ENCODE measurements around the gene C1QTNF6.

DNA sequence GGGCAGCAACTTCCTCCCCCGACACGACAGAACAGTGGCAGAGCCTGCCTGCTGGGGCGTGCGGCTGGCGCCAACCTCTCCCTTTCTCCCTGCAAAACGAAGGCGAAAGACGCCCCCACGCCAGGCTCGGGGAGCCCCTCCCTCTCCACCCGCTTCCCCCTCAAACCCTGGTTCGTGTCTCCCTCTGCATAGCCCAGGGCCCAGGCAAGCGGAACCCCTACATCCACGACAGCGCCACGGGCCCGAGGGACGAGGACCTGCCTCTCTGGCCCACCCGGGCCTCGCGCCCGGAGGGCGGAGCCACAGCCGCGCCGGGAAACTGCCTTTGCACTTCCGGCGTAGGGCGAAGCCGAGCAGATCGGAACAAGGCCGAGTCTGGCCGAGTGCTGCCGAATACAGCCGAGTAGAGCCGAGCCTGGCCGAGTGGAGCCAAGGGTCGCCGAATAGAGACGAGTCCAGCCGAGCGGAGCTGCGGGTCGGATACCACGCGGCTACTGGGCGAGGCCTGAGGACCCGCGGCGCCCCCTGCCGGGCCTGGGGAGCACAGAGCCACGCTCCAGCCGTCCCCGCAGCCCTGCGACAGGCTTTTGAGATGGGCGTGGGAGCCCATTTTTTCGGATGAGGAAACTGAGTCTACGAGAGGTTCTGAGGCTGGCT lies 11.2 kb upstream of the C1QTNF6 start:
- TF ChIP-seq, protein P1, sequence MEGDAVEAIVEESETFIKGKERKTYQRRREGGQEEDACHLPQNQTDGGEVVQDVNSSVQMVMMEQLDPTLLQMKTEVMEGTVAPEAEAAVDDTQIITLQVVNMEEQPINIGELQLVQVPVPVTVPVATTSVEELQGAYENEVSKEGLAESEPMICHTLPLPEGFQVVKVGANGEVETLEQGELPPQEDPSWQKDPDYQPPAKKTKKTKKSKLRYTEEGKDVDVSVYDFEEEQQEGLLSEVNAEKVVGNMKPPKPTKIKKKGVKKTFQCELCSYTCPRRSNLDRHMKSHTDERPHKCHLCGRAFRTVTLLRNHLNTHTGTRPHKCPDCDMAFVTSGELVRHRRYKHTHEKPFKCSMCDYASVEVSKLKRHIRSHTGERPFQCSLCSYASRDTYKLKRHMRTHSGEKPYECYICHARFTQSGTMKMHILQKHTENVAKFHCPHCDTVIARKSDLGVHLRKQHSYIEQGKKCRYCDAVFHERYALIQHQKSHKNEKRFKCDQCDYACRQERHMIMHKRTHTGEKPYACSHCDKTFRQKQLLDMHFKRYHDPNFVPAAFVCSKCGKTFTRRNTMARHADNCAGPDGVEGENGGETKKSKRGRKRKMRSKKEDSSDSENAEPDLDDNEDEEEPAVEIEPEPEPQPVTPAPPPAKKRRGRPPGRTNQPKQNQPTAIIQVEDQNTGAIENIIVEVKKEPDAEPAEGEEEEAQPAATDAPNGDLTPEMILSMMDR (IDR thresholded peaks at IDR 0.05 in 2 of 3, conservative IDR thresholded peaks at IDR 0.05 in 1 of 3; ENCODE audit: borderline replicate concordance in 1 of 3, insufficient read depth in 1 of 3, low read depth in 2 of 3, low read length in 2 of 3): peak in 2 of 3 experiments; percentile 76 to 93; a peak in 4 of 6 replicates
- TF ChIP-seq SRF (IDR thresholded peaks at IDR 0.05; ENCODE audit: low read depth) (no peak), ELF1 (IDR thresholded peaks at IDR 0.05; ENCODE audit: borderline replicate concordance, low read depth) (no peak), EGR1 (IDR thresholded peaks at IDR 0.05; ENCODE audit: low read depth) (no peak)

Data from HCT116 (cell line).